Activated T-cell treated with anti-CD3 and anti-CD28 coated beads, Interleukin-2, amount 50 U/mL, for 1 hour (primary cell): ENCODE measurements around the gene MAP2K1.

Experiments
- DNase-seq: peaks from one replicate; pipeline ENCODE4 v3.0.0-alpha.2; 2020

Gene MAP2K1

GRCh38 chr15:66505818-66506217, 119.1 kb downstream of the MAP2K1 start:
- DNase-seq: no peak

- DNase-seq: no peak
These were observed 121.7 kb downstream of the MAP2K1 start for GRCh38 chr15:66508293-66508883.

GRCh38 chr15:66514586-66514985, 127.9 kb downstream of the MAP2K1 start:
- no peak for DNase-seq

- no peak for DNase-seq
These were observed 129.2 kb downstream of the MAP2K1 start for GRCh38 chr15:66515901-66516322.

GRCh38 chr15:66523926-66524325, 137.2 kb downstream of the MAP2K1 start:
- DNase-seq: no peak

DNA sequence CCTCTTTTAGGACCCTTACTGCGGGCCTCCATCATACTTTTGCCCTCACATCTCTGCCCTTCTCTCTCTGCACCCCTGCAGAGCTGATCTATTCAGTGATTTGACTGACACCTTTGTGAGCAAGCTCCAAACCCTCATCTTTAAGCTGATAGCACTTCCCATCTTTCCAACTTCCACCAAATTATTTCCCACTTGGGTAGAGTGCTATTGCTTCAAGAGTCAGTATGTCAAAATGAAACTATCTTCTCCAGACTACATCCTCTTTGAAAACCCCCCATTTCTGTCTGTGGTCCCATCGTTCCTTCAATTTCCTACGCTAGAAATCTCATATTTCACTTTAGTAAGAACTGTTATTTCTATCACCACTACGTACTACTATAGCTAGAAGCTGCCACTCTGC, 138.1 kb downstream of the MAP2K1 start:
- no peak for DNase-seq

DNA sequence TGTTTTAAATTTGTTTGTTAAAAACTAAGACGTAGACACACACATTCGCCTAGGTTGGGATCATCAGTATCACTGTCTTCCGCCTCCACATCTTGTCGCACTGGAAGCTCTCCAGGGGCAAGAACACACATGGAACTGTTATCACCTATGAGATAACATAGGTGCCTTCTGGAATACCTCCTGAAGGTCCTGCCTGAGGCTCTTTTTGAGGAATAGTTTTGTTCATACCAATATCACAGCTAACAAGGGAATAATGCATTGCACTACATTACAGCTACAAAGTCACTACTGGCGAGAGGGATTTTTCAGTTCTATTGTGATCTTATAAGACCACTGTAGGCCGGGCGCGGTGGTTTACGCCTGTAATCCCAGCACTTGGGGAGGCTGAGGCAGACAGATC, 148.3 kb downstream of the MAP2K1 start:
- DNase-seq: no peak
